ENCODE data around the gene OPCML. TPM values are rescaled to one million over a fixed set of nuclear protein-coding genes. Genes with fewer than 3 reads are reported as not detected.

Gene OPCML
- total and polyA plus RNA-seq, 2 of the 13 experiments (the other 11 are each of a cell fraction or from before 2014, with no cell fraction given) = not detected

- Histone ChIP-seq H3K4me2 (ENCODE audit: low read depth, low read length) (no peak overlapping the region), H3K79me2 (ENCODE audit: insufficient read depth, low read length) (no peaks in the 10 kb centered on the region), H3K9ac (ENCODE audit: insufficient read depth, low read depth, low read length) (no peak overlapping the region), H3K9me3 (ENCODE audit: low read length) (peaks cover 93% of the 10 kb centered on the region), H3K27ac (ENCODE audit: extremely low read length, insufficient read depth, low read length) (no peak overlapping the region), H3K4me1 (ENCODE audit: insufficient read depth, low read length) (no peaks in the 10 kb centered on the region), H3K4me3 (replicated peaks in 1 of 3; ENCODE audit: insufficient read depth in 1 of 3, low read depth in 2 of 3, low read length in 3 of 3) (no peak overlapping the region), H2AFZ (ENCODE audit: low read length) (no peak overlapping the region), H3K27me3 (ENCODE audit: control insufficient read depth in 1 of 2, insufficient read depth in 2 of 2, low read length in 2 of 2) (no peaks in the 10 kb centered on the region), H3K36me3 (replicated peaks in 1 of 2; ENCODE audit: control insufficient read depth in 1 of 2, insufficient read depth in 2 of 2, low read length in 2 of 2) (no peaks in the 10 kb centered on the region), H4K20me1 (ENCODE audit: insufficient read depth, low read length) (no peaks in the 10 kb centered on the region)
- no TSS peak for BruUV-seq (replicated peaks)
- ChIA-PET CTCF (ENCODE audit: low intra/inter-chr PET ratio, low total read pairs) (no interaction called here), POLR2A (no interaction called here)
- WGBS (ENCODE audit: low lambda C conversion rate) = 2% methylated on average over 7 of the region's 7 CpGs
- intact Hi-C loops (cut with micrococcal nuclease; ENCODE audit: unreplicated experiment) (no loop called here), in situ Hi-C loops (cut with HindIII; ENCODE audit: extremely low pct_ligation_motif_present, low pct_unique_long_range_greater_than_20kb) (no loop called here)
- FAIRE-seq (no peak), DNase-seq (ENCODE audit: low spot score) (no peak), ATAC-seq (no peak)
- TF ChIP-seq CREB1 (IDR thresholded peaks at IDR 0.05) (peak; percentile 98), CREB1 (CRISPR knock-in tag; IDR thresholded peaks at IDR 0.05) (no peak), SIN3A (IDR thresholded peaks at IDR 0.05; ENCODE audit: borderline replicate concordance, low read depth, low read length) (no peak), TCF7 (IDR thresholded peaks at IDR 0.05; ENCODE audit: low read depth) (no peak), ATF7 (IDR thresholded peaks at IDR 0.05) (peak; percentile 24; the same call in 1 of the 2 replicates), ATF7 (CRISPR knock-in tag; IDR thresholded peaks at IDR 0.05) (no peak), TRIM22 (IDR thresholded peaks at IDR 0.05) (peak; percentile 57; the same call in 1 of the 2 replicates), IKZF1 (IDR thresholded peaks at IDR 0.05) (0 out of 2 replicates have a peak, but pooled peaks have one; percentile 73), DDIT3 (CRISPR knock-in tag; IDR thresholded peaks at IDR 0.05) (no peak), ZNF616 (CRISPR knock-in tag; IDR thresholded peaks at IDR 0.05; ENCODE audit: low read depth) (no peak), CEBPB (IDR thresholded peaks at IDR 0.05; ENCODE audit: borderline replicate concordance, low read depth, low read length) (no peak), ZNF768 (CRISPR knock-in tag; IDR thresholded peaks at IDR 0.05) (no peak), RARA (CRISPR knock-in tag; IDR thresholded peaks at IDR 0.05) (no peak), ZNF580 (CRISPR knock-in tag; IDR thresholded peaks at IDR 0.05; ENCODE audit: borderline replicate concordance, low read depth) (no peak), PHB2 (IDR thresholded peaks at IDR 0.05; ENCODE audit: partially characterized antibody) (peak; percentile 15), JDP2 (CRISPR knock-in tag; IDR thresholded peaks at IDR 0.05; ENCODE audit: borderline replicate concordance) (no peak), FOXO1 (CRISPR knock-in tag; IDR thresholded peaks at IDR 0.05) (no peak)
These were observed 992.5 kb downstream of the OPCML start for GRCh38 chr11:132539590-132540368.

Data from HepG2 (cell line).